ENCODE measurements around the gene KRTAP5-6.

The KRTAP5-6 gene

DNA sequence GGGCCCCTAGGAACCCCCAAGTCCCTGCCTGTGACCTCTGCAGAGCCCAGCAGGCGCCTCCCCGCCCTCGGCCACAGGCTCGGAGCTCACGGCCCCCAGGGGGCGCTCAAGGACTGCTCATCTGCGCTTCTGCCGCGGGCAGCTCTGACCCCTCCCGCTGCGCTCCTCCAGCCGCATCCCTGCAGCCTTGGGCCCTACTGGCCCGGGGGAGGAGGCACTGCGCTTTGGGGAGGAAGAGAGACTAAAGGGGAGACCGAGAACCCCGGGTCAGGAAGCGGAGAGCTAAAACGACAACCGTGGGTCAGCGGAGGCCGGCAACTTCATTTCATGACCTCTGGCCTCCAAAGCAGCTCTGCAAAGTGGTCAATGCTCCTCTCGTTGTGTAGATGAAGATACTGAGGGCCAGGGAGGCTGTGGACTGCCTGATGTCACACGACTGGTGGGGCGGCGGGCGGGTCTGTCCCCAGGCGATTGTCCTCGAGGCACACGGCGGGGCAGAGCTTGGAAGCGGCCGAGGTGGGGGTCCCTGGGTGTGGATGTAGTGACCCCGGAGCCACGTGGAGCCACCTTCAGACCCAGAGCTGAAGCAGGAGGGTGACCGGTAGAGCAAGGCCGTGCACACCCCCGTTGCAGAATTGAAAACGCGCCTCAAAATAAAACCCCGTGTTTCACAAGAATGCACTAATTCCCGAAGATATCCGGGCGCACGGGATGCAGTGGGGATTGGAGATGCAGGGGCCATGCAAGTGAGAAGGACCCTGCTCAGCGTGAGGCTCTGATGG, 2.7 kb upstream of the KRTAP5-6 start:
- in situ Hi-C loops (cut with MboI; ENCODE audit: low sequenced_read_pairs) = no loop called here
- peak; percentile 65 to 92 for DNase-seq (ENCODE audit: low spot score in 2 of 2)
- no peaks in the 10 kb centered on the region for H3K9me3 ChIP-seq
- H3K27me3 ChIP-seq (ENCODE audit: low read depth) = no peaks in the 10 kb centered on the region; the same call in 1 of the 2 replicates
- H3K4me1 ChIP-seq = peaks cover 8% of the 10 kb centered on the region
- peak overlapping the region; percentile 38 for H3K4me3 ChIP-seq
- H3K36me3 ChIP-seq (replicated peaks) = no peaks in the 10 kb centered on the region

DNA sequence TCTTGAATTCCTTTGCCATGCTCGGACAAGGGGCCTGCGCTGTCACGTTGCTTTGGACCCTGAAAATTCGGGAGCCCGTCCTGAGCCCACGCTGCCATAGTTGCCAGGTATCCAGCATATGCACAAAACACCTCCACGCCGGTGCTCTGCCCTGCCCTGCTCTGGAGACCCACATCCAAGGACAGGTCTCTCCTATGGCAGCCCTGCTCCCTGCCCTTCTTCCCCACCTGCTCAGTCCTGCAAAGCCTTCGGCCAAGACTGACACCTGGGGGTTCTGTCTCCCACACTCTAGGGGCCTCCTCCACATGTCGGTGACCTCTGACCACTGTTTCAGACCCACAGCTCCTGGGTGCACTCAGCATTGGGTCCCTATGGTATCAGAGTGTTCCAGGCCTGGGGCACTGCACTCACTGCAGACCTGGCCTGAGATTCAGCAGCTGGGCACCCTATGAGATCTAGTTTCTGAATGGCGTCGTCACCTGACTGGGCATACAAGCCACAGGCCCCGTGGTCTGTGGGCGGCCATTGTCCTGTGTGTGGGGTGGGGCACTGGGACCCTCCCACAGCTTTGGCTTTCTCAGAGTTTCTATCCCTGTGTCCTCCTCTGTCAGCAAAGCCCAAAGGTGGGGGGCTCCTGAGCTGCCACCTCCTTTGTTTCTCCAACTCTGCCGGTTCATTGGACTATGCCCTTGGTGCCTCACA, 2.0 kb upstream of the KRTAP5-6 start:
- Histone ChIP-seq H3K27me3 (ENCODE audit: low read depth) (no peaks in the 10 kb centered on the region), H3K4me3 (no peak overlapping the region), H3K4me1 (peaks cover 8% of the 10 kb centered on the region), H3K36me3 (replicated peaks) (no peaks in the 10 kb centered on the region), H3K9me3 (no peaks in the 10 kb centered on the region)
- in situ Hi-C loops (cut with MboI; ENCODE audit: low sequenced_read_pairs) = loop anchor here (5.0 kb wide), 1 partner anchor 127 kb away; no protein-coding TSS in a partner anchor
- no peak for DNase-seq (ENCODE audit: low spot score in 2 of 2)

DNA sequence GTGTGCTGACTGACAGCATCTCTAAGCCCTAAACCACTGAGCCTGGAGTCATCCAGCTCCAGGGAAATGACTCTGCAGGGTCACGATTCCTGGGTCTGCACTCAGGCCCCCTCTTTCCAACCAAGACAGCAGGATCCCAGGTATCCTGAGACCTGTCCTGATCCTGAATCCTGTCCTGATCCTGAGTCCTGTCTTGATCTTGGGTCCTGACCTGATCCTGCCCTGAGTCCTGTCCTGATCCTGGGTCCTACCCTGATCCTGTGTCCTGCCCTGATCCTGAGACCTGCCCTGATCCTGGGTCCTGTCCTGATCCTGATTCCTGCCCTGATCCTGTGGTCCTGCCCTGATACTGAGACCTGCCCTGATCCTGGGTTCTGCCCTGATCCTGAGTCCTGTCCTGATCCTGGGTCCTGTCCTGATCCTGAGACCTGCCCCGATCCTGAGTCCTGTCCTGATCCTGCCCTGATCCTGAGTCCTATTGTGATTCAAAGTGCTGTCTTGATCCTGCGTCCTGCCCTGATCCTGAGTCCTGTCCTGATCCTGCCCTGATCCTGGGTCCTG, 1.4 kb upstream of the KRTAP5-6 start:
- peaks cover 8% of the 10 kb centered on the region for H3K4me1 ChIP-seq
- no peak overlapping the region for H3K4me3 ChIP-seq
- in situ Hi-C loops (cut with MboI; ENCODE audit: low sequenced_read_pairs) = loop anchor here (5.0 kb wide), 1 partner anchor 127 kb away; no protein-coding TSS in a partner anchor
- no peaks in the 10 kb centered on the region for H3K9me3 ChIP-seq
- no peak for DNase-seq (ENCODE audit: low spot score in 2 of 2)
- no peaks in the 10 kb centered on the region for H3K27me3 ChIP-seq (ENCODE audit: low read depth)
- H3K36me3 ChIP-seq (replicated peaks) = no peaks in the 10 kb centered on the region

DNA sequence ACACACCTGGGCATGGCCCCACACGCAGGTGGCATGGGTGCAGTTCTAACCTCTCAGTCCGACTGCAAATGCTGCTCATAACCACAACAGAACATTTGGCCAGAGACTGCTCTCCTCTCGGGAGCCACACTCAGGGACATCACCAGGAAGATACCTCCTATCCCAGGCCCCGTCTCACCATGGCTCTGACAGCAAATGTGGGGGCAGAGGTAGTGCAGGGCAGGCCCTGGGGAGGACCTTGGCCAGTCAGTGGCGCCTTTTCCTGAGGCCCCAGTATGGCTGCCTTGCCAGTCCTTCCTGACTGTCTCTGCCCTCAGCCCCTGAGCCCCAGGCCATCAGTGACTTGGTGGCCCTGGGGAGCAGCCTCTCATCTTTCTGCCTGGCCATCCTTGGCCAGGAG, 2.8 kb downstream of the KRTAP5-6 start:
- H3K36me3 ChIP-seq (replicated peaks) = no peaks in the 10 kb centered on the region
- in situ Hi-C loops (cut with MboI; ENCODE audit: low sequenced_read_pairs) = loop anchor here (5.0 kb wide), 1 partner anchor 123 kb away; no protein-coding TSS in a partner anchor

DNA sequence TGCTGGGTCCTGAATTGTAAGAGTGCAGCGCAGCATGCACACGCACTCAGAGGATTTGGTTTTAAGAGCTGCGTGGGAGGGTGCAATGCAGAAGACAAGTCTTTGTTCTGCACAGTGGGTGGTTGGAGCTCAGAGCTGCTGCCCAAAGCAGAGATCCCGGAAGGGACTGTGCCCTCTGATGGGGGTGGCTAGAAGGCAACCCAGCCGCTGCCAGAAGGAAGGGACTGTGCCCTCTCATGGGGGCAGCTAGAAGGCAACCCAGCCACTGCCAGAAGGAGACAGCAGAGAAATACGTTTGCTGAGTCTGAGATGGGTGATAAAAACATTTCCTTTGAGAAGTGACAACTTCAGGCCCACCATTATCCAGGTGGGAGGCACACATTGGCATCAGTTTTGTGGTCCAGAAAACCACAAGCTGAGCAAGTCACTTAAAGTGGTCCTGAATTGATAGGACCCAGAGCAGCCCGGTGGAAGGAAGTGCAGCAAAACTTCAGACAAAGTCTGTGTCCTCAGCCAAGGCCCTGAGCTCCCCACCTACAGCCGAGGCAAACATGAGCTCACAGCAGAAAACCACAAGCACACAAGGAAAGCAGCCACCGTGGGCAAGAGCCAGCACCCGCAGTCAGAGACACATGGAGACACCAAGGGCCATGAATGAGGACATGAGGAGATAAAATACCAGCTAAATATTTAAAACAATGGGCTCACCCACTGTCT, 4.3 kb downstream of the KRTAP5-6 start:
- in situ Hi-C loops (cut with MboI; ENCODE audit: low sequenced_read_pairs) = no loop called here
- Histone ChIP-seq H3K27me3 (ENCODE audit: low read depth) (no peaks in the 10 kb centered on the region), H3K4me3 (no peak overlapping the region), H3K4me1 (no peaks in the 10 kb centered on the region), H3K36me3 (replicated peaks) (no peaks in the 10 kb centered on the region), H3K9me3 (no peaks in the 10 kb centered on the region)
- DNase-seq (ENCODE audit: low spot score in 2 of 2) = no peak

More for the DNA sequence above, 2.8 kb downstream of the KRTAP5-6 start:
- no peak for DNase-seq (ENCODE audit: low spot score in 2 of 2)
- H3K4me3 ChIP-seq = no peak overlapping the region
- H3K27me3 ChIP-seq (ENCODE audit: low read depth) = no peaks in the 10 kb centered on the region
- no peaks in the 10 kb centered on the region for H3K4me1 ChIP-seq
- H3K9me3 ChIP-seq = no peaks in the 10 kb centered on the region

DNA sequence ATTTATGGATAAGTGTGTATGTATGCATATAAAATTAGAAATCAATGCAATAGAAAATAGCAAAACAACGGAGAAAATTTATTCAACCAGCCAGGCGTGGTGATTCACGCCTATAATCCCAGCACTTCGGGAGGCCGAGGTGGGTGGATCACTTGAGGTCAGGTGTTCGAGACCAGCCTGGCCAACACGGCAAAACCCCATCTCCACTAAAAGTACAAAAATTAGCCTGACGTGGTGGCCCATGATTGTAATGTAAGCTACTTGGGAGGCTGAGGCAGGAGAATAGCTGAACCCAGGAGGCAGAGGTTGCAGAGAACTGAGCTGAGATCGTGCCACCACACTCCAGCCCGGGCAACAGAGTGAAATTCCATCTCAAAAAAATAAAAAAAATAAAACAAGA, 5.5 kb downstream of the KRTAP5-6 start:
- DNase-seq (ENCODE audit: low spot score in 2 of 2) = no peak
- no peaks in the 10 kb centered on the region for H3K9me3 ChIP-seq
- H3K4me1 ChIP-seq = no peaks in the 10 kb centered on the region
- no peaks in the 10 kb centered on the region for H3K36me3 ChIP-seq (replicated peaks)
- H3K4me3 ChIP-seq = no peak overlapping the region
- H3K27me3 ChIP-seq (ENCODE audit: low read depth) = no peaks in the 10 kb centered on the region
- in situ Hi-C loops (cut with MboI; ENCODE audit: low sequenced_read_pairs) = no loop called here

DNA sequence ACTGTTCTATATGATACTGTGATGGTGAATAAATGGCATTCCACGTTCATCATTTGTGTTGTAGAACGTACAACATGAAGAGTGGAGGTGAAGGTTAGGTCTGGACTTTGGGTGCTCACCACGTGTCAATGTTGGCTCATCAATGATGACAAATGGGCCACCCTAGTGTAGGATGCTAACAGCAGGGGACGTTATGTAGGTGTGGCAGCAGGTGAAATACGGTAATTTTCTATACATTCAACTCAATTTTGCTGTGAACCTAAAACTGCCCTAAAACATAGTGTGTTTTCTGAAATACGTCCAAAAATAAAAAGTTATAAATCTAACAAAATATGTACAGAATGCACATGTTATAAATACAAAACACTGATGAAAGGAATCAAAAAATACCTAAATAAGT, 6.2 kb downstream of the KRTAP5-6 start:
- no peak for DNase-seq (ENCODE audit: low spot score in 2 of 2)
- H3K4me3 ChIP-seq = no peak overlapping the region
- in situ Hi-C loops (cut with MboI; ENCODE audit: low sequenced_read_pairs) = no loop called here
- H3K27me3 ChIP-seq (ENCODE audit: low read depth) = peaks cover under 1% of the 10 kb centered on the region; the same call in 1 of the 2 replicates
- H3K36me3 ChIP-seq (replicated peaks) = no peaks in the 10 kb centered on the region
- no peaks in the 10 kb centered on the region for H3K9me3 ChIP-seq
- no peaks in the 10 kb centered on the region for H3K4me1 ChIP-seq

DNA sequence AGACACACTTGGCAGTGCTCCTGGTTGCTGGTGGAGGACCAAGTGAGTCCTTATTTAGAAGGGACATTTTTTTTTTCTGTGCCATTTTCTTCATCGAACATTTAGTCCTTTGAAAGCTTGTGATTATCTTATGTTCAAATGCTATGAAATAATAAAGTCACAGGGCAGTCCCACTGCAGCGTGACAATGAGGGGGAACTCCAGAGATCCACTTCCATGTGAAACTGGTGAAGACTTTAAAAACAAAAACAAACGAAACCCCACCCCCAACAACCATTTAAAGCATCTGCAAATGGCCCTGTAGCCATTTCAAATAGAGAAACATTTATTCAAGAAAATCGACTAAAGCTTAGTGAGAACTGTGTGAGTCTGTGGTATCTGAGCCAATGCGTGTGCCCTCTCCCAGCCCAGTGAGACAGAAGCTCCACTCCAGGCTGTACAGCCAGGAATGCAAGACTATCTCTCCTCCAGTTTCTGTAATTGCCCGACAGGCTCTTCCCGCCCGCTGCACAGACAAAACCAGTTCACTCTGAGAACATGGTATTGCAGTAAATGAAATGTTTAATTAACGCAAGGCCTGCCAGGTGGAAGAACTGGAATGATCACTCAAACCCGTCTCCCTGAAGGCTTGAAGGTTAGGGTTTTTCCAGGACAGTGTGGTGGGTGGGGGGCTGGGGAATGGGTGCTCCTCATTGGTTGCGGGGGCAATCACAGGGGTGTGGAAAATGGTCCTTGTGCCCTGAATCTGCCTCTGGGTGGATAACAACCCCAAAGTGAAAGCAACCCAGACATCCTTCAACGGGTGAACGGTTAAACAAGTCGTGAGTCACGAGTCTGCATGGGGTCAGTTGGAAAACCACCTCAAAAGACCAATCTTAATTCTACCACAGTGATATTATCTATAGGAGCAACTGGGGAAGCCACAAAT, 8.4 kb downstream of the KRTAP5-6 start:
- in situ Hi-C loops (cut with MboI; ENCODE audit: low sequenced_read_pairs) = no loop called here
- no peak for DNase-seq (ENCODE audit: low spot score in 2 of 2)
- no peak overlapping the region for H3K4me3 ChIP-seq
- no peaks in the 10 kb centered on the region for H3K9me3 ChIP-seq
- H3K4me1 ChIP-seq = no peaks in the 10 kb centered on the region
- no peaks in the 10 kb centered on the region for H3K36me3 ChIP-seq (replicated peaks)
- H3K27me3 ChIP-seq (ENCODE audit: low read depth) = peaks cover 8% of the 10 kb centered on the region

DNA sequence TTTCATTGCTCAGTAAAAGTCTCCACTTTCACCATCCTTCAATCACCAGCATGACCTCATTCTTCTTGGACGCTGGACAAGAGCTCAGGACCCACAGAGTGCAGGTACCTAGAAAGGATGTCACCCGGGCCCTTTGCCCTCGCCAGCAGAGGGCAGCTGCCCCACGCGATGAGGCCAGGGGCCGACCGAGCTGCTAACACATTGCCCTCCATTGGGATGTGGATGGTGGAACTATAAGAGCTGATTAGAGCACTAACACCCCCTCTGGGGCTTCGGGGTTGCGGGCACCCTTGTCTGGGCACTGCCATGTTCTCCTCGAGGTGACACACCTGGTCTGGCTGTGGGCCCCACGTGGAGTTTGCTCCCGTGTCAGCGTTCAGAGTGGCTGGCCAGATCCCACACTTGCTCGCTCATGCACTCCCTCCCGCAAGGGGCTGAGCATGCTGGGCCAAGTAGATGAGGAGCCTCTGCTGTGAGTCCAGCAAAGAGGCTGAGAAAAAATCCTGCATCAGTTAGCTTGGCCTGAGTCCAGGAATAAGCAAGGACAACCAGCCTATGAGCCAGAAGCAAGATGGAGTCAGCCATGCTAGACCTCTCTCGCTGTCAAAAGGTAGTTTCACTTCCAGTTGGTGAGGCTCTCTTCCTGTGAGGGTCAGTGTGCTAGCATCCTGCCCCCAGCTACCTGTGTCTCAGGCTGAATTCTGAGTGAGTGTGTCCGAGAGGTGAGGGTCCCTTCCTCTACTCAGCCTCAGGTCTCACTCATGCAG, 9.8 kb downstream of the KRTAP5-6 start:
- DNase-seq (ENCODE audit: low spot score in 2 of 2) = no peak
- no peaks in the 10 kb centered on the region for H3K4me1 ChIP-seq
- H3K27me3 ChIP-seq (ENCODE audit: low read depth) = peaks cover 14% of the 10 kb centered on the region
- in situ Hi-C loops (cut with MboI; ENCODE audit: low sequenced_read_pairs) = no loop called here
- H3K36me3 ChIP-seq (replicated peaks) = no peaks in the 10 kb centered on the region
- no peaks in the 10 kb centered on the region for H3K9me3 ChIP-seq
- no peak overlapping the region for H3K4me3 ChIP-seq

DNA sequence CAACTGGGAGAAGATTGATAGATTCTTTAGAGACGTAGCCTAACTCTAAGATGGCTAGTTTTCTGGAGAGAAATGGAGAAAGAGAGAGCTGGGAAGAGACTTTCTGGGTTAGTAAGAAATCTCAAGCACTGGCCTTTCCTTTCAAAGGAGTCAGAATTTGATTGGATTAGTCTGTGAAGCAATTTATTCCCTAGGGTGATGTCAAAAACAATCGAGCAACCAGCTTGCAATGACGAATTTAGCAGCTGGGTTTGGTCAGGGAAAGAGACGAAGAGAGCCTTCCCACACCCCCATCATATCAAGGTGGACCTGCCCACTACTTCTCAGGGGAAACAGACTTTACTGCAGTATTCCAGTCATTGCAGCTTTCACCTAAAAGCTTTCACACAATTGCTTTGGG, 10.8 kb downstream of the KRTAP5-6 start:
- H3K4me3 ChIP-seq = no peak overlapping the region
- in situ Hi-C loops (cut with MboI; ENCODE audit: low sequenced_read_pairs) = no loop called here
- H3K9me3 ChIP-seq = no peaks in the 10 kb centered on the region
- no peaks in the 10 kb centered on the region for H3K4me1 ChIP-seq
- DNase-seq (ENCODE audit: low spot score in 2 of 2) = no peak
- H3K36me3 ChIP-seq (replicated peaks) = no peaks in the 10 kb centered on the region
- peaks cover 14% of the 10 kb centered on the region for H3K27me3 ChIP-seq (ENCODE audit: low read depth)

DNA sequence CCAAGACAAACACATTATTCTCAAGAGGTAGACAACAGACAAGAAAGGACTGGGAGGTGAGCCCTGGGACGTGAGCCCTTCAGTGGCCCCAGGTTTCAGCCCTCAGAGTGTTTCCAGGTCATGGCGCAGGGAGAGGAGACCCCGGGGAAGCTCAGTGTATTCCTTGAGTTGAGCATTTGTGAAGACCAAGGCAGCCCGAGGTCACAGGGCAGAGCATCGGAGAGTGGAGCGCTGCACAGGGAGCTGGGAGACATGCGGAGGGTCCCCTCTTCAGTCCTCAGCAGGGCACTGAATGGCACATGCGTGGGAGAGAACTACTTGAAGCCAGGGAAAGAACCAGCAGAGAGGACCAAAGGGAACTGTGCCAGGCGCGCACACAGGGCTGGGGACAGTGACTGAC, 11.7 kb downstream of the KRTAP5-6 start:
- Histone ChIP-seq H3K9me3 (no peaks in the 10 kb centered on the region), H3K4me3 (no peak overlapping the region), H3K27me3 (ENCODE audit: low read depth) (peaks cover 14% of the 10 kb centered on the region), H3K36me3 (replicated peaks) (no peaks in the 10 kb centered on the region), H3K4me1 (no peaks in the 10 kb centered on the region)
- in situ Hi-C loops (cut with MboI; ENCODE audit: low sequenced_read_pairs) = no loop called here
- no peak for DNase-seq (ENCODE audit: low spot score in 2 of 2)

All from HAP-1 (cell line).